Suprapubic skin (tissue), 4 donors: ENCODE data around the gene NUDT3. TPM values are rescaled to one million over a fixed set of nuclear protein-coding genes. Genes with fewer than 3 reads are reported as not detected.

Source experiments
- DNase-seq, 2 donors: peaks; one replicate each; pipeline ENCODE4 v3.0.0-alpha.2; 2019; ENCODE audit warnings: low spot score in 2 of 2
- H3K27ac ChIP-seq: fragments of 200-600 bp; sonication (generic); one replicate; pipeline ENCODE4 v1.5.1; 2019
- H3K27me3 ChIP-seq: fragments of 200-600 bp; sonication (generic); one replicate; pipeline ENCODE4 v1.5.1; 2019
- H3K36me3 ChIP-seq: fragments of 200-600 bp; sonication (generic); one replicate; pipeline ENCODE4 v1.5.1; 2019
- H3K4me1 ChIP-seq: fragments of 200-600 bp; sonication (generic); one replicate; pipeline ENCODE4 v1.5.1; 2019
- H3K4me3 ChIP-seq: fragments of 200-600 bp; sonication (generic); one replicate; pipeline ENCODE4 v1.5.1; 2019; ENCODE audit warnings: mild to moderate bottlenecking
- H3K9me3 ChIP-seq: fragments of 200-600 bp; sonication (generic); one replicate; pipeline ENCODE4 v1.5.1; 2019
- EP300 ChIP-seq: sonication (generic); formaldehyde crosslinking; IDR thresholded peaks from one replicate; pipeline ENCODE4 v1.6.1; 2017; ENCODE audit warnings: antibody characterized with exemption
- POLR2A ChIP-seq, 2 donors: fragments of 450-650 bp; IDR thresholded peaks; one replicate each; pipeline ENCODE4 v1.6.1; 2017; ENCODE audit warnings: antibody characterized with exemption in 2 of 2, mild to moderate bottlenecking in 2 of 2, moderate library complexity in 2 of 2
- POLR2AphosphoS5 ChIP-seq, 3 donors: sonication (generic); formaldehyde crosslinking; IDR thresholded peaks; one replicate each; pipeline ENCODE4 v1.6.1; 2017; ENCODE audit warnings: antibody characterized with exemption in 3 of 3
- WGBS: methylation state at CpG from one replicate; pipeline ENCODE4 v1.1.5; 2018; 5-methylcytosine and 5-hydroxymethylcytosine counted together
- total RNA-seq, 4 donors: library from RNA; depleted of rRNA; stranded (reverse); fragments of >200 nt; gene quantifications; one replicate each; pipeline ENCODE4 v1.1.0, GENCODE V29; 2016
- TF ChIP-seq, protein P1 (sequence below), 2 donors: fragments of 200-600 bp in 1 of 2; fragments of 450-650 bp in 1 of 2; sonication (generic) in 1 of 2; IDR thresholded peaks; one replicate each; pipeline ENCODE4 v1.5.1; 2016 to 2019; ENCODE audit warnings: antibody characterized with exemption in 2 of 2, mild to moderate bottlenecking in 1 of 2, moderate library complexity in 1 of 2

NUDT3 gene
- total RNA-seq, 4 donors from 2014 or later, result 23.2 to 34.6 (median 28.0) TPM

GRCh38 chr6:34308483-34308882, 84.0 kb downstream of the NUDT3 start:
- Histone ChIP-seq H3K4me3 (no peak overlapping the region), H3K9me3 (no peaks in the 10 kb centered on the region), H3K27me3 (no peaks in the 10 kb centered on the region), H3K4me1 (peaks cover 4% of the 10 kb centered on the region), H3K27ac (no peak overlapping the region), H3K36me3 (no peaks in the 10 kb centered on the region)
- 94% methylated on average over 2 of the region's 2 CpGs for WGBS
- TF ChIP-seq, protein P1, sequence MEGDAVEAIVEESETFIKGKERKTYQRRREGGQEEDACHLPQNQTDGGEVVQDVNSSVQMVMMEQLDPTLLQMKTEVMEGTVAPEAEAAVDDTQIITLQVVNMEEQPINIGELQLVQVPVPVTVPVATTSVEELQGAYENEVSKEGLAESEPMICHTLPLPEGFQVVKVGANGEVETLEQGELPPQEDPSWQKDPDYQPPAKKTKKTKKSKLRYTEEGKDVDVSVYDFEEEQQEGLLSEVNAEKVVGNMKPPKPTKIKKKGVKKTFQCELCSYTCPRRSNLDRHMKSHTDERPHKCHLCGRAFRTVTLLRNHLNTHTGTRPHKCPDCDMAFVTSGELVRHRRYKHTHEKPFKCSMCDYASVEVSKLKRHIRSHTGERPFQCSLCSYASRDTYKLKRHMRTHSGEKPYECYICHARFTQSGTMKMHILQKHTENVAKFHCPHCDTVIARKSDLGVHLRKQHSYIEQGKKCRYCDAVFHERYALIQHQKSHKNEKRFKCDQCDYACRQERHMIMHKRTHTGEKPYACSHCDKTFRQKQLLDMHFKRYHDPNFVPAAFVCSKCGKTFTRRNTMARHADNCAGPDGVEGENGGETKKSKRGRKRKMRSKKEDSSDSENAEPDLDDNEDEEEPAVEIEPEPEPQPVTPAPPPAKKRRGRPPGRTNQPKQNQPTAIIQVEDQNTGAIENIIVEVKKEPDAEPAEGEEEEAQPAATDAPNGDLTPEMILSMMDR (IDR thresholded peaks at IDR 0.05), result no peak
- TF ChIP-seq POLR2AphosphoS5 (IDR thresholded peaks at IDR 0.05), result no peak
- no peak for TF ChIP-seq POLR2A (IDR thresholded peaks at IDR 0.05)
- TF ChIP-seq EP300, result no peak
- no peak for DNase-seq

DNA sequence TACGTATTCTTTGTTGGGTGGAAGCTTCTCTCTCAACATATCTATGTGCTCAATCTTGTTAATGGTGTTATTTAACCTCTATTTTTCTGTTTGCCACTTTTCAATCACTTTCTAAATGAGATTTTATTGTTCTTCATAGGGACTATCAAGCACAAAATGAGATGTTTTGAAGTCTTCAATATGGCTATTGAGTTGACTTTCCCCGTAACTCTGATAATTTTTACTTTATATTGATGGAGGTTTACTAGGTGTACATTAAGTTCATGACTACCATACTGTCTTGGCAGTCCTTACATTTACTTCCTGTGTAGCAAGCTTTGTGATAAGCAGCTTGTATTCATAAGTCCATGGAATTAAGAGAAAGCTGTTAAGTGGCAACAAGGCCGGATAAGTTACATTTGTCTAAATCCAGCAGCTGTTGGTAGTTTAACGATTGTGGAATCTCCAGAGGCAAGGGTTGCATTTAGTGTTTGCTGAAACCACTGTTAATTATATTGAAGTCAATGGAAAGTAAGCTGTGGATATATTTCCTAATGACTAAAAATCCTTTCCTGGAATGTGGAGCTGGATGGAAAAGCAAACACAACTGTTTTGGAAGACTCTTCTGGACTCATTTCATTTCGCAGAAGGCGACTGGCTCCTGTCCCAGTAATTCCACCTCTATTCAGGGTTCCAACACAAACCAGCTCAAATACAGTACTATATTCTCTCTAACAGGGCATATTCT, 86.3 kb downstream of the NUDT3 start:
- H3K27ac ChIP-seq, result no peak overlapping the region
- no peaks in the 10 kb centered on the region for H3K27me3 ChIP-seq
- TF ChIP-seq POLR2AphosphoS5 (IDR thresholded peaks at IDR 0.05) (no peak), POLR2A (IDR thresholded peaks at IDR 0.05) (no peak), EP300 (no peak)
- TF ChIP-seq, protein P1 (IDR thresholded peaks at IDR 0.05), result no peak
- H3K9me3 ChIP-seq, result no peaks in the 10 kb centered on the region
- no peak for DNase-seq
- H3K36me3 ChIP-seq, result no peaks in the 10 kb centered on the region
- no peak overlapping the region for H3K4me3 ChIP-seq
- H3K4me1 ChIP-seq, result peaks cover 4% of the 10 kb centered on the region
- WGBS, result 57% methylated on average over 6 of the region's 6 CpGs

GRCh38 chr6:34305497-34305896, 87.0 kb downstream of the NUDT3 start:
- WGBS, result 69% methylated on average over 2 of the region's 2 CpGs
- Histone ChIP-seq H3K27me3 (no peaks in the 10 kb centered on the region), H3K36me3 (no peaks in the 10 kb centered on the region), H3K4me3 (no peak overlapping the region), H3K27ac (no peak overlapping the region), H3K9me3 (no peaks in the 10 kb centered on the region), H3K4me1 (peaks cover 4% of the 10 kb centered on the region)
- TF ChIP-seq POLR2AphosphoS5 (IDR thresholded peaks at IDR 0.05), result no peak
- TF ChIP-seq EP300, result no peak
- TF ChIP-seq, protein P1 (IDR thresholded peaks at IDR 0.05), result no peak
- DNase-seq, result no peak

GRCh38 chr6:34304164-34304563, 88.3 kb downstream of the NUDT3 start:
- TF ChIP-seq EP300 (no peak), POLR2AphosphoS5 (IDR thresholded peaks at IDR 0.05) (no peak), POLR2A (IDR thresholded peaks at IDR 0.05) (no peak)
- H3K36me3 ChIP-seq, result no peaks in the 10 kb centered on the region
- no peak overlapping the region for H3K27ac ChIP-seq
- no peak for DNase-seq
- peaks cover 4% of the 10 kb centered on the region for H3K4me1 ChIP-seq
- WGBS, result 94% methylated on average over 3 of the region's 3 CpGs
- H3K9me3 ChIP-seq, result no peaks in the 10 kb centered on the region
- H3K27me3 ChIP-seq, result no peaks in the 10 kb centered on the region
- no peak overlapping the region for H3K4me3 ChIP-seq

DNA sequence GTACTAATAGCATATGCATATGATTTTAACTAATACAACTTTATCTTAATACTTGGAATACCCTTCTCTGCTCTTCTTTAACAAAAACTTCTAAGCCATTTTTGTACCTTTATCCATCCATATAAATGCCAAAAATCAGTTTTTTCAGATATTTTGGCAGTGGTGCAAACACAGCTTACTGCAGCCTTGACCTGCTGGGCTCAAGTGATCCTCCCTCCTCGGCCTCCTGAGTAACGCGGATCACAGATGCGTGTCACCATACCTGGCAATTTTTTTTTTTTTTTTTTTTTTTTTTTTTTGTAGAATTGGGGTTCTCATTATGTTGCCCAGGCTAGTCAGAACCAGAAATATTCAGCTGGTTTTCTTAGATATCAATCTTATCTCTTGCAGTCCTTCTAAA, 89.5 kb downstream of the NUDT3 start:
- Histone ChIP-seq H3K9me3 (no peaks in the 10 kb centered on the region), H3K27me3 (no peaks in the 10 kb centered on the region), H3K4me3 (no peak overlapping the region), H3K4me1 (peaks cover 4% of the 10 kb centered on the region), H3K36me3 (no peaks in the 10 kb centered on the region), H3K27ac (no peak overlapping the region)
- TF ChIP-seq POLR2AphosphoS5 (IDR thresholded peaks at IDR 0.05), result no peak
- TF ChIP-seq, protein P1 (IDR thresholded peaks at IDR 0.05), result no peak
- 98% methylated on average over 4 of the region's 4 CpGs for WGBS
- no peak for DNase-seq

GRCh38 chr6:34301408-34301807, 91.1 kb downstream of the NUDT3 start:
- TF ChIP-seq, protein P1 (IDR thresholded peaks at IDR 0.05), result no peak
- no peak for TF ChIP-seq EP300
- no peak for TF ChIP-seq POLR2AphosphoS5 (IDR thresholded peaks at IDR 0.05)
- TF ChIP-seq POLR2A (IDR thresholded peaks at IDR 0.05), result no peak
- Histone ChIP-seq H3K4me3 (no peak overlapping the region), H3K4me1 (peaks cover 3% of the 10 kb centered on the region), H3K9me3 (no peaks in the 10 kb centered on the region), H3K27ac (no peak overlapping the region), H3K36me3 (no peaks in the 10 kb centered on the region), H3K27me3 (no peaks in the 10 kb centered on the region)
- WGBS, result 65% methylated on average over 2 of the region's 2 CpGs
- no peak for DNase-seq
